CD4-positive, alpha-beta T cell treated with Interleukin-1 beta for 1 hour (primary cell): ENCODE data around the gene USP8.
"Not testable (repeated sequence)": the region's sequence is repeated elsewhere in the genome, so short reads cannot be mapped to it uniquely, and the experiment has no call there.

ENCODE experiments used
- DNase-seq, 2 donors: peaks; one replicate each; pipeline ENCODE4 v3.0.0-alpha.2; 2020 to 2022

Gene USP8

DNA sequence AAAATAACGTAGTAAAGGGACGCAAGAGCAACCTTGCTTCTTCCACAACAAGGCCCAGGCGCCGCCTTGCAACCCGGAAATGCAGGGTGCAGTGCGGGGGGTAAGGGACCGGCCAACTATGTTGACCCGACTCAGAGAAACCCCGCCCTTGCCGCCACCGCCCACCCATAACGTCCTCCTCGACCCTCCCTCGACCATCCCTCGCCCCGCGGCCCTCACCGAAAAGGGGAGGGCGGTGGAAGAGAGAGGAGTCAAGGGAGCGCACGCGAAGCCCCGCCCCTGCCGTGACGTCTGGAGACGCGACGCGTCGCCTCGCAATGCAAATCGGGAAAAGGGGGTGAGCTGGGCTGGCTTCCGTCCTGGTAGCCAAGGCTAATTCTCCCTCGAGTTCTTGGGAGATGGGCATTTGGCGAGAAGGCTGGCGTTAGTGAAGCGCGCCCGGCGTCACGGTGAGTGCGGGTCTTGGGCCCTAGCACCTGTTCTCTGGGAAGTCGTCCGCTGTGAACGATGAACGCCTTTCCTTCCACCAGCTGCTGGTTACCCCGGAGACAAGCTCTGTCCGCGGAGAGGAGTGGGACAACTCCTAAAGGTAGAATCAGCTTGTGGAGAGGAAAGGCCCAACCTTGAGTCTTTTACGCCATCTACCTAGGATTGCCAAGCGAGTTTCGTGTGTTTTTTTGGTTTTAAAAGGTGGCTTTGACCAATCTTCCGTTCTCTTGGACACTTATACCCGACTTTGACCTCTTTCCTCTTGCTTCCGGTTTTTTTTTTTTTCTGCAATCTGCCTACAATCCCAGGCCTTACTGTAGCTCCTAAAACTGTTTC is at the start of gene USP8:
TSS of gene USP8 (plus strand) at position 340 of the 825 bp plus-strand sequence. CDS start 14,669 bp downstream, outside the sequence.
- peak; percentile 92 to 93 for DNase-seq

DNA sequence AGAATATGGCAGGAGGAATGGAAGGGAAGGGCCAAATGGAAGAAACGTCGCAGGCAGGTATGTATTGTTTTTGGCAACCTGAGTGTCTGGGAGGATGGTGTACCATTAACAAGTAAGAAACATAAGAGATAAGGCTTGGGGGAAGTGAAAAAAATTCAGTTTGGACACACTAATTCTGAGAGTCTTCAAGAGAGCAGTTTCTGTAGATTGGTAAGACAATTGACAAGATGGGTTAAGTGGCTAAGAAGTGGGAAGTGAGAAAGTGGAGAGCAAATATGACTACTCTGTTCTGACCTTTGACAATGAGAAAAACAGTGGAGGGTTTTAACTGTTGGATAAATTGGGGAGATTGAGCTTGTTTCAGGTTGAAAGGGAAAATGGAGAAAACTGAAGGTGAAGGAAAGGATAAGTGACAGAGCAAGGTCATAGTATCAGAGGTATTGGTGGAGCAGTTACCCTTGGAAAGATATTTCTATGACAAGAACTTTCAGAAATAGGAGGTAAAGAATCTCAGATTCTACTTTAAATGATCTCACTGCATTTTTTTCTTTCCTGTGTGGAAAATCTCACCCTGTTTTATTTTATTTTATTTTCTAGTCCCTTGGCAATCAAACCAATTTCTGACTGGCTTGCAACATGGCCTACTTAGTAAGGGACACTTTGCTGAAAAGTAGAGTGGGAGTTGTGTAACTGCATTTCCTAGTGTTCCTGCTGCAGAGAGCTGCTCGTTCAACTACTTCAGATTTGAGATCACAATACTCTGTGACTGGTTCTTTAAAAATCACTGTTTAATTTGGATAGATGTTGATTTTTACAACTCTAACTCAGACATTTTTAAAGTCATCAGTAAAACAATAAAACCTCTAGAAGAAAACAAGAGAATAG is 46.1 kb upstream of the USP8 start:
- no peak for DNase-seq

DNA sequence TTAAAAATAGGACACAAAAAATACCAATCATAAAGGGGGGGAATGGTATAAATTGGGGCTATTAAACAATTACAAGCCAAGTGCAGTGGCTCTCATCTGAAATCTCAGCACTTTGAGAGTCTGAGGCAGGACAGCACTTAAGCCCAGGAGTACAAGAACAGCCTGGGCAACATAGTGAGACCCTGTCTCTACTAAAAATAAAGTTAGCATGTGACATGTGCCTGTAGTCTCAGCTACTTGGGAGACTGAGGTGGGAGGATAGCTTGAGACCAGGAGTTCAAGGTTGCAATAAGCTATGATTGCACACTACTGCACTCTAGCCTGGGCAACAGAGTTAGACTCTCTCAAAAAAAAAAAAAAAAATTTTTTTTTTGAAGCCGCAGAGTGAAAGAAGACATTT is 45.4 kb upstream of the USP8 start:
- DNase-seq = no peak

DNA sequence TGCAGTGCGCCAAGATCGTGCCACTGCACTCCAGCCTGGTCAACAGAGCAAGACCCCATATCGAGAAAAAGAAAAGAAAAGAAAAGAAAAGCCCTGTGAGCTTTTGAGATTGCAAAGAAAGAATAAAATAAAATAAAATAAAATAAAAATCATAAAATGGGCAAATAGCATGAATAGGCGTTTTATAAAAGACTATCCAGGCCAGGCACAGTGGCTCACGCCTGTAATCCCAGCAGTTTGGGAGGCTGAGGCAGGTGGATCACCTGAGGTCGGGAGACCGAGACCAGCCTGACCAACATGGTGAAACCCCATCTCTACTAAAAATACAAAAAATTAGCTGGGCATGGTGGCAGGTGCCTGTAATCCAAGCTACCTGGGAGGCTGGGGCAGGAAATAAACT is 44.8 kb upstream of the USP8 start:
- not testable (repeated sequence) for DNase-seq

DNA sequence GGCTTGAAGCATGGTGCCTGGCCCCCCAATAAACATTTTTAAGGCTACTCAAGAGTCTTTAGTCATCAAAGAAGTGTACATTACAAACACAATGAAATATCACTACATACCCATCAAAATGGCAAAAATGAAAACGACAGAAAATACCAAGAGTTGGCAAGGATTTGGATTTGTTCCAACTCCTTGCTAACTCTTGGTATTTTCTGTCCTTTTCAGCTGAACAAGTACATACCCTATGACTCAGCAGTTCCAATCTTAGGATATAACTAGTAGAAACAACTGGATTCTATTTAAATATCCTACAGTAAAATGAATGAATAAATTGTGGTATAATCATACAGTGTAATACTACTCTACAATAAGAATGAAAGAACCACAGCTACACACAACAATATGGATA is 44.1 kb upstream of the USP8 start:
- DNase-seq = no peak

DNA sequence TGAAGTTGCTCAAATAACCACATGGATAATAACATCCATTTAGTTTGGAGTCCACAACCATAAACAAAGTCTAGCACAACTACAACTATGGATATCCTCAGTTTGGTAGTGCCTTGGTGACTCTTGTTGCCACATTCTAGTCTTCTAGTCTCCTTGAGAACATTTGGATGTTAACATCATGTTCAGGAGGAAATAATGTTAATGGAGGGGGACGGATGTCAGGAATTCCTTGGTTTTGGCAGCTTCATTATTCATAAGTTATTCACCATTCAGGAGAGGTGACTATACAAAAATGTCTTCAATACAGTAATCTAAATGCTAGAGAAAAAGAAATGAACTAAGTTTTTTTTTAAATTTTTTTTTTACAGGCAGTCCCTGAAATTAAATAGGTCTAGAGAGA is 42.8 kb upstream of the USP8 start:
- DNase-seq = no peak

DNA sequence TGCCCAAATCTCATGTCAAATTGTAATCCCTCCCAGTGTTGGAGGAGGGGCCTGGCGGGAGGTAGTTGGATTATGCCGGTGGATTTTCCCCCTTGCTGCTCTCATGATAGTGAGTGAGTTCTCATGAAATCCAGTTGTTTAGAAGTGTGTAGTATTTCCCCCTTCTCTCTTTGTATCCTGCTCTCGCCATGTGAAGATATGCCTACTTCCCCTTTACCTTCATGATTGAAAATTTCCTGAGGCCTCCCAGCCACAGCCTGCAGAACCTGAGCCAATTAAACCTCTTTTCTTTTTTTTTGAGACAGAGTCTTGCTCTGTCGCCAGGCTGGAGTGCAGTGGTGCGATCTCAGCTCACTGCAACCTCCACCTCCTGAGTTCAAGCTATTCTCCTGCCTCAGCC is 41.8 kb upstream of the USP8 start:
- not testable (repeated sequence) for DNase-seq

DNA sequence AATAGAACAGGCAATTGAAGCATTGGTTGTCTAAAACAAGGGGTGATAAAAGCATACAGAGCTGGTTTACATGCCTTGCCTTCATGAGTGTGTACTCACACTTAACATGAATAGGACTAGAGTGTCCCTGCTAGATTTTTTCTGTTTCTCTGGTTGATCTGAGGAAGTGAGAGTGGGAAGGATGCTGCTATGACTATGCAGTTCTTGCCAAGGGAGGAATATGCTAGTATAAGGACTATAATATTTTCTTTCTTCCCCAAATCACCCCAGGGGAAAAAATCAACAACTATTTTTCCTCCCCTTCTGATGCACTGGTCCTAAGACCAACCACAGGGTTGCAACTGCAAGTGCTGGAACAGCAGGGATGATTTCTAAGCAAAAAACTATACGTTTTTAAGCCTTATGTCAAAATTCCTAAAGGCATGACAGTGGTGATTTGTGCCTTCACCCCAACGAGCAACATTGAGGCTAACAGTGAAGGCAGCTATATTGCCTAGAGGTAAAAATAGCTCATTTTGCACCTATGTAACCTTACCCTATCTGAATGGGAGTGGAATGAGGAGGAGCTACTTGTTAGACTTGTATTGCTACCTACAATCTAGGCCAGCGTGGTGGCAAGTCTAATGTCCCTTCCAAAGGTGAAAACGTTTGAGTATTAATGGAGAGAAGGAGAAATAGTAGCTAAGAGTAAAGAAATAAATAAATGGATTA is 33.5 kb upstream of the USP8 start:
- peak in 1 of 2 donors; percentile 2 for DNase-seq

DNA sequence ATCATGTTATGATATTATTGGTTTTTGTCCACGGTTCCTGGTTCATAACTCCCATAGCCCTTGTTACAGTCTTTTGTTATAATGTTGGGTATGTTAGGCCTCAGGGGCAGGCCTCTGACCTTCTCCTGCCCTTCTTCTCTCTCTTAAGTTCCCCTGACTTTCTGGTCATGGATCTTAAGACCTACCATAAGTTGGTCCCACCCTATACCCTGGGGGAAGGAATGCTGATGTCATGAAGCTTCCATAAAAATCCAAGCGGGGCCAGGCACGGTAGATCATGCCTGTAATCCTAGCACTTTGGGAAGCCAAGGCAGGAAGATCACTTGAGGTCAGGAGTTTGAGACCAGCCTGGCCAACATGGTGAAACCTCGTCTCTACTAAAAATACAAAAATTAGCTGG is 32.6 kb upstream of the USP8 start:
- DNase-seq = not testable (repeated sequence)

DNA sequence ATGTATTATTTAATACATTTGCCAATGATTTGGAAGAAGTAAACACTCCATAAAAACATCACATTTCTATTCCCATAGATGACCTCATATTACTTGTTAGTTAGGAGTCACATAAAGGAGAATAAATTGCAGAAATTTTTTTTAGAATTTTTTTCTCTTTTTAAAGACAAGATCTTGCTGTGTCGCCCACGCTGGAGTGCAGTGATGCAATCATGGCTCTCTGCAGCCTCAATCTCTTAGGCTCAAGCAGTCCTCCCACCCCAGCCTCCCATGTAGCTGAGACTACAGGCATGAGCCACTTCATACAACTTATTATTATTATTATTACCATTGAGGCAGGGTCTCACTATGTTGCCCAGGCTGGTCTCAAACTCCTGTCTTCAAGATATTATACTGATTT is 12.3 kb upstream of the USP8 start:
- no peak for DNase-seq

DNA sequence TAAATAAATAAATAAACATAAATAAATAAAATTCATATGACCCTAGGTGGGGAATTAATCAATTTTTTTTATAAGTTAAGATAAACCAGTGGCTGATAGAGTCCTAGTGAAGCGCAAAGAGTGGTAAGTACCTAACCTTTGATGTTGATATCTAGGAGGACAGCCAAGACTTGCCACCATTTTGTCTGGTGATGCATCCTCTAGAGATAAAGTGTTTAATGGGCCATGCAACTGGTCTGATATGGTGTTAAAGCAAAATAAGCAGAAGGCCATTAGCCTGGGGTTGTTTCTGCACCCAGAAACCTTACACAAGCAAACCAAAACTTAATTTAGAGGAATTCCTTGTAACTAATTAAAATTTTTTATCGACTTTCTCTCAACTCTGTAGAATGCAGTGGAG is 9.6 kb upstream of the USP8 start:
- DNase-seq = no peak

DNA sequence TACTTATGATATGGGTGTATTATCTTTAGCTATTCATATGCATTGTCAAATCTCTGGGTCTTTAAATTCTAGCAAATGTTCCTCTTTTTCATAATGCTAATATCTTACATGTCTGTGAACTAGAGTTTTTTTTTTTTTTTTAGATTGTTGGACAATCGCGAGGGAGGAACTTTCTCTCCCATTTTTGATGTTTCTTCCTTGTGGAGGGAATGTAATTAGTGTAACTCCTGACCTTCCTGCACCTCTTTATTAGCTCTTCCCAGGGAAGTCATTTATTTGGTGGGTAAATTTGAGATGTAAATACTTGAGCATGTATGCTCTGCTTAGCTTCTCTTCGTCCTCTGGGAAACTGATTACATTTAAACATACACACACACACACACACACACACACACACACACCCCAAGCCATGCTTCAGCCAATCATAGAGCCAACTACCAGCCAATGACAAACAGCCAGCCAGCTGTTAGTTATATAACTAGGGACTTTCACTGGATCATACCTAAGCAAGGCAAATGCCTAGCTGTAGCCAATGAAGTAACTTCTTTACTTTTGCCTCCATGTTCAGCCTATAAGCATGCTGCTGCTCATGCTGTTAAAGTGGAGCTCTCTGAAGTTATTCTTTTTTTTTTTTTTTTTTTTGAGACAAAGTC is 8.3 kb upstream of the USP8 start:
- DNase-seq = peak in 1 of 2 donors; percentile 4

DNA sequence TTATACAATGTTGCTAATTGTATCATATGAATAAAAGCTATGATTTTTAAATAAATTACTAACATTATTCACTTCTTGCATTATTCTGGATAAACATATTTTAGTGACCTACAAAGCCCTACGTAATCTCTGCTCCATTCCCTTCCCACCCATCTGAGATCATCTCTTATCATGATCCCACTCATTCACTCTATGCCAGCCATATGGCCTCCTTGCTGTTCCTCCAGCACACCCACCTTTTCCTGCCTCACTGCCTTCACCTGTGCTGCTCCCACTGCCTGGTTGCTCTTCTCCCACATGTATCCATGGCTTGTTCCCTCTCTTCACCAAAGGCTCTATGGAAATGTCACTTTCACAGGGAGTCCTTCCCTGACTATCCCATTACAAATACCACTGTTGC is 7.3 kb upstream of the USP8 start:
- no peak for DNase-seq

DNA sequence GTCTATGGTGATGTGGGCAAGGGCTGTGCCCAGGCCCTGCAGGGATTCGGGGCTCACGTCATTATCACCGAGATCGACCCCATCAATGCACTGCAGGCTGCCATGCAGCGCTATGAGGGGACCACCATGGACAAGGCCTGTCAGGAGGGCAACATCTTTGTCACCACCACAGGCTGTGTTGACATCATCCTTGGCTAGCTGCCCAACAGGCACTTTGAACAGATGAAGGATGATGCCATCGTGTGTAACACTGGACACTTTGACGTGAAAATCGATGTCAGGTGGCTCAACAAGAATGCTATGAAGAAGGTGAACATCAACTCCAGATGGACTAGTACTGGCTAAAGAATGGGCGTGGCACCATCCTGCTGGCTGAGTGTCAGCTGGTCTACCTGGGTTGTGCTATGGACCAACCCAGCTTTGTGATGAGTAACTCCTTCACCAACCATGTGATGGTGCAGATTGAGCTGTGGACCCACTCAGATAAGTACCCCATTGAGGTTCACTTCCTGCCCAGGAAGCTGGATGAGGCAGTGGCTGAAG is 6.1 kb upstream of the USP8 start:
- no peak for DNase-seq

DNA sequence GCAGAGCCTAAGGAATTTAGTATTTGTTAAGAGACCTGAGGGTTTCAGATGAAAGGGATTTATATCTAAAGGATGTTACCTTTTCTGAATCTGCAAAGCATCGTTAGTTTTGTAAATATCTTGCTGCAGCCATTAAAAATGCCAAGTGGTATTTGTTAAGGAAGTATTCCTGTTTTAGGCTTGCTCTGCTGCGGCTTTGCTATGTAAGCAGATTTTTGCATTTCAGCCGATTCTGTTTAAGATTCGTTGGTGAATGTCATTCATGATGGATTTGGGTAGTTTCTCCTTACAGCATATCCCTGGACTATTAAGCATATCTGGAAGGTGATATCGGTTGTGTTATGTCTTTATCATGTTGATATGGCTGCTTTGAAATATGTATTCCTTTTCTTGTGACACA is 1.0 kb downstream of the USP8 start:
- no peak for DNase-seq

DNA sequence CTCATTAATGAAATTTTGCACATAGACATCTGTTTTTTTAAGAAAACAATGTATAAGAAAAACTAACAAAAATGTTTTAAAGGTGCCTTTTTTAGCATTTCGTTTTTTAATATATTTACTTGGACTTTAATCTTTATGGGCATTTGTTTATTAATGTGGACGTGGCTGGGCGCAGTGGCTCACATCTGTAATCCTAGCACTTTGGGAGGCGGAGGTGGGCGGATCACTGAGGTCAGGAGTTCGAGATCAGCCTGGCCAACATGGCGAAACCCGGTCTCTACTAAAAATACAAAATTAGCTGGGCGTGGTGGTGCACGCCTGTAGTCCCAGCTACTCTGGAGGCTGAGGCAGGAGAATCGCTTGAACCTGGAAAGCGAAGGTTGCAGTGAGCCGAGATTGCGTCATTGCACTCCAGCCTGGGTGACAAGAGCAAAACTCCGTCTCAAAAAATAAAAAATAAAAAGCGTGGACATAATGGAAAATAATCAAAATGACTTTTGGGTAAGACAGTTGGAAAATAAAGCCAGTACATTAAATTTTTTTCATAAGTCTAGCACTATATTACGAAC is 1.6 kb downstream of the USP8 start:
- not testable (repeated sequence) for DNase-seq

DNA sequence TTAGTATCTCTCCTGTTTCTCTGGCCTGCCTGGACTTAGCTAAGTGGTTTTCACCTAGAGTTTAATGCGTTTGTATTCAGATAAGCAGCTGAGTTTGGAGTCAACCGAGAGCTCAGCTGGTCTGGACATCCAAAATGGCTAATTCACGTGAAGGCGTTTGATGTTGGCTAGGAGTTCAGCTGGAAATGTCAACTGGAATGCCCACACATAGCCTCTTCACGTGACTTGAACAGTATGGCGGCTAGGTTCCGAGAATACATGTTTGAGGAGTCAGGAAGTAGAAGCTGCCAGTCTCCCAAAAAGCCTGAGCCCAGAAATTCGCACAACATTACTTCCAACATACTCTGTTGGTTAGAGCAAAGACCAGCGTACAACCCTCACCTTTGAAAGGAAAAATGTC is 2.2 kb downstream of the USP8 start:
- DNase-seq = no peak

DNA sequence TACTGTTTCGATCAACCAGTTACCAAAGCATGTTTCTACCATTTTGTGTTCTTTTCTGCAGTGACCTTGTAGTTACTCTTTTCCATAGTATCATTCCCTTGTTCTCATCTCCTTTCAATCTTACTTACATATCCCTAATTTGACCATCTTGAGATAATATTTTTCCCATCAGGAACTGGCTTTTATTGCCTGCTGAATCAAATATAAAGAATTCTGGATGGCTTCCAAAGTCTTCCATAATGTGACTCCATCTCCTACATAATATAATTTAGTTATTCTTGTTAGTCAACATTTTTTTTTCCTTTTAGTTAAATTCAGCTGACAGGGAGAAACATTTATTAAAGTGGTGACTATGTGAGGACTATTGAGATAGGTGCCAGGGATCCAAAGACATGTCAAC is 7.0 kb downstream of the USP8 start:
- DNase-seq = no peak

DNA sequence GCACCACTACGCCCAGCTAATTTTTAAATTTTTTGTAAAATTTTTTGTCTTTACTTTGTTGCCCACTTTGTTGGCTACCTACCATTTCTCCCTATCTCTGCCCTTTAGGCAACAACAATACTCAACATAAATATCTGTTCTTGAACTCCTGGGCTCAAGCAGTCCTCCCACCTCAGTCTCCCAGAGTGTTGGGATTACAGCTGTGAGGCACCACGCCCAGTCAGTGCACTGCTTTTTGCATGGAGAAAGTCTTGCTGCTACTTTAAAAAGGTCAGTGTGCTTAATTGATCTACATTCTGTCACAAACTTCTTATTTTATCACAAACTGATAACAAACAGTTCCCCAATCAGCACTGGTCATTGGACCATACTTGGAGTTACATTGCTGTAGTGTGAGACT is 8.0 kb downstream of the USP8 start:
- no peak for DNase-seq

DNA sequence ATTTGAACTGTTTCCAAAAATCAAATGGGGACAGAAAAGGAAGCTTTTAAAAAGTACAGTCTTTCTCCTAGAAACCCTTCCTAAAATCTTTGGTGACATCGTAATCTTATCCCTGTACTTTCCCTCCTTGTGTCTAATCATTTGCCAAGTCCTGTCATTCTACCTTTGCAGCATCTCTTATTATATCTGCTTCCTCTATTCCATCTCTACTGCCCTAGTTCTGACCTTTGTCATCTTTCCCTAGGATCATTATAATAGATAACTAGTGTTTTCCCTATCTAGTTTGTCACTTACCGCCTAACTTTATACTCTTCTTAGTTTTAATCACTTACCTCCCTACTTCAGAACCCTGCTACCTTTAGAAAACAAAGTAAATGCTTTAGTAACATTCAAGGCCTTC is 11.6 kb downstream of the USP8 start:
- DNase-seq = no peak

DNA sequence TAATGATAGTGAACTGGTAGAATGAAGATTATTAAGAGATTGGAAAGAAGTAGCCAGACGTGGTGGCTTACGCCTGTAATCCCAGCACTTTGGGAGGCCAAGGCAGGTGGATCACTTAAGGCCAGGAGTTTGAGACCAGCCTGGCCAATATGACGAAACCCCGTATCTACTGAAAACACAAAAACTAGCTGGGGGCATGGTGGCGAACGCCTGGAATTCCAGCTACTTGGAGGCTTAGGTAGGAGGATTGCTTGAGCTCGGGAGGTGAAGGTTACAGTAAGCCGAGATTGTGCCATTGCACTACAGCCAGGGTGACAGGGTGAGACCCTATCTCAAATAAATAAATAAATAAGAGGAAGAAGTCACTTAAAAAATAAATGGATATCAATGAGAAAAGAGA is 14.0 kb downstream of the USP8 start:
- no peak for DNase-seq

DNA sequence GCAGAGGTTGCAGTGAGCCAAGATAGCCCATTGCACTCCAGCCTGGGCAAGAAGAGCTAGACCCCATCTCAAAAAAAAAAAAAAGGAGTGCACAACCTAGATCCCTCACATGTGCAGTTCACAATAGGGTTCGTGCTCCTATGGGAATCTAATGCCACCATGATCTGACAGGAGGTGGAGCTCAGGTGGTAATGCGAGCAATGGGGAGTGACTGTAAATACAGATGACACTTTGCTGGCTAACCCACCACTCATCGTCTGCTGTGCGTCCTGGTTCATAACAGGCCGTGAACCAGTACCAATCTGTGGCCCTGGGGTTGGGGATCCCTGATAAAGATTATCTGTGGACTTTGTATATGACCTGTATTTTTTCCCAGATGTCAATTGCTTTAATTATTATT is 16.7 kb downstream of the USP8 start:
- DNase-seq = no peak
